HUDEP-2 (cell line): Measurements from ENCODE around the gene PPP2CA.
"Not testable (repeated sequence)": the region's sequence is repeated elsewhere in the genome, so short reads cannot be mapped to it uniquely, and the experiment has no call there.

ENCODE experiments used
- DNase-seq, 76 experiments: peaks; one replicate each; lab custom pipeline; 2025; ENCODE audit not compliant: unreplicated experiment in 76 of 76; lab: John Stamatoyannopoulos, UW

PPP2CA gene

GRCh38 chr5:134152173-134152832 lies 73.6 kb downstream of the PPP2CA start:
- DNase-seq, result not testable (repeated sequence)

- DNase-seq, result no peak
Measured at GRCh38 chr5:134151723-134152122, 74.2 kb downstream of the PPP2CA start.

DNA sequence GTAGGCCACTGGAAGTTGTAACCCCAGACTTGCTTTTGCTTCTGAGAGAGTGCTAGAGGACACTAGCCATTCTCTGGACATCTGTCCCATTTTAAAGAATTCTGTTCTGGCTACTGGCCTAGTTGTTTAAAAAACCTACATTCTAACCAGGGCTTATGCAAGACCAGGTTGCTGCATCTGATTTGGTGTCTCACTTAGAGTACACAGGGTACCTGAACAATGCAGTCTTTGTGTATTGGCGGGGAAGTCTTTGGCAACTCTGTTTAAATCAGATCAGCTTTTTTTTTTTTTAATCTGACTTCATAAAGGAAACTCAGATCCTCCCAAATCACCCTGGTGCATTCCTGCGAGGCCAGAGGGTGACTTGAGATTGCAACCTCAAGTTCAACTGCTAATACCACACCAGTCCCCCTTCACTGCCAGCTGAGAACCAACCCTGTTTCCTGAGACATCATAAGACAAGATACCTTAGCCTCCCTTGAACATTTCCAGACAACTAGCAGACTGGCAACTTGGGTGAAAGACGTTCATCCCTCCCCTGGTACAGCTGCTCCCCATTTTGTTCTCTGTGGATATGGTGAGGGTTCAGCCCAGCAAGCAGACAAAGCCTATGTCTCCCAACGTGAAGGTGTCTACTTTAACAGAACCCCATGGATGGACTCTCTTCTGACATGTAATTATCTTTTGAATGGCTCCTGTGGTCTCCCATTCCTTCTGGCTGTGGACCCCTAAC lies 76.1 kb downstream of the PPP2CA start:
- no peak for DNase-seq

GRCh38 chr5:134148986-134149539 lies 76.8 kb downstream of the PPP2CA start:
- DNase-seq, result no peak

DNA sequence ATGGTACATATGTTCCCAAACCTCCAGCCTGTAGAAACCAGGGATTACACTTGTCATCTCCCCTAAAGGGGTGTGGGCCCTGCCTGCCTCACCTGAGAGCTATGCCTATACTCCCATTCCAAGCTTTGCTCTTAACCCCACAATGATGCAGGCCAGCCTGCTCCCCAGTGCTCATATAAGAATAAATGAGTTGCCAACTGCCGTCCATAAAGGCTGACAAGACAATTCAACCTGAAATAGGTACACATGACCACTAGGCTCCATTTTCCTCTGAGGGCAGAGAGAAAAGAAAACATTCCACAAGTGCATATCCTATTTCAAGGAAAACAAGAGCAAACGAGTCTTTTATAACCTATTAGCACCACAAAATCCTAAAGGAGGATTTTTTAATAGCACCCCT lies 77.6 kb downstream of the PPP2CA start:
- no peak for DNase-seq

DNA sequence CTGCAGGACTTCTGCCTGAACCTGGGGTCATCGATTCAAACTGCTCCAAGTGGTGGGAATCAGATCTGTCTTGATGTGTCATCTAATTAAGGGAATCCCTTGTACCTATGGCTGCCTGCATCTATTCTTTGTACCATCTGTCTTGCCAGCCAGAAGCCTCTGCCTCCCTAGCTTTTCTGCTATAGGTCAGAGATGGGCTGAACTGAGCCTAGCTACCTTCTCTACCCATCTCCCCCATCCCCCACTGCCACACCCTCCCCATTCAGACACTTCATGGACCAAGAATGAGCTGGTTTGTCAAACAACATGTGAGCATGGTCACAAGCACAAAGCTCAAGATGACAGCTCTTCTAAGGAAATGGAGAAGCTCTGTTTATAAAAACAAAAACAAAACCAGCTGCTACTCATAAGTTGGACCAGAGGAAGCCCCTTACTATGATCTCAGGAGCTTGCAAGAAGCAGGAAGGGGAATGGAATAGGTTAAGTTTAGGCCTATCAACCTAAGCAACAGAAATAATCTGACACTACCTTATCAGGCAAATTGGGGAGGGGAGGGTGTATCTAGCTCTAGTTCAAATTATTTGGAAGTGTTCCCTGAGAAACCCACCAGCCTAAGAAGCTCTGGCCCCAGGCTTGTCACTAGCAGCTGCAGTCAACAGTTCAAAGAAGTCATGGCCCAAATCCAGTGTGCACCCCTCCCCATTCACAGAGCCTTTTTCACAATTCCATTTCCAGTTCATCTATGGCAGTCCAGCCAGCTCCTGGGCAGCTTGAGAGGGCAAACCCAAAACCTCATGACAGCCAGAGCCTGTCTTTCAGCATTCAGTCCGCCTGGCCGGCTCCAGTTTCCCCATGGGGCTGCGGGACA lies 79.0 kb downstream of the PPP2CA start:
- DNase-seq, result no peak

- DNase-seq, result peak in 68 of 76 experiments; percentile 2 to 83 (median 56)
Measured at GRCh38 chr5:134145779-134146581, 79.9 kb downstream of the PPP2CA start.

DNA sequence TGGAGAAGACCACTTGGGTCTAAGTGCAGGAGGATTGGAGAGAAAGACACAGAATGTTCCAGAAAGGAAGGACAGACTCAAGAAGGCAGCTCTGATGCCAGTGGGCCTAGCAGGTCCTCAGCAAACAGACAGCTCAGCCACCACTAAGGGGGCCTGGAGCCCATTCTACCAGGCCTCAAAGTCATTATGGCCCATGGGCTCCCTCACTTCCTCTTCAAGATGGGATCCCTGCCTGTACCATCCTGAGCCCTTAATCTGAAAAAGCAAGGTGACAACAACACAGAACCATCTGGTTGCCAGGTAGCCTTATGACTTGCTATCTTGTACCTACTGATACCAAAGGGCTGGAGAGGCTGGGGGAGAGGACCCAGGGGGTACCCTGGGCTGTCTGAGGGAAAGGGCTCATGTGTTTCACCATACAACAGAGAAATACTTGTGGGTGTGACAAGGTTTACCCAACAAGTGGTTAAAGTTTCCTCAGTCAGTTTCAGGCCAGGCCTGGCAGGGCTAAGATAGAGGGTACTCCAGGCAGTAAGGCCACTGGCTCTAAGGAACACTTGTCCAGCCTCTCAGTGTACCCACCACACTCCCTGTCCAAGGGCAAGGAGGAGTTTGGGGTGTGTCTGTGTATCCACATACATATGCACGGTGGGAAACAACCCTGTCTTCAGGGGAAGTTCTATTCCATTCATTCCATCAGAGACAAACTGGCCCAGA lies 80.7 kb downstream of the PPP2CA start:
- DNase-seq, result no peak
